Measurements from ENCODE around the gene NEURL2.

The NEURL2 gene

GRCh38 chr20:45918182-45918737 is 27.3 kb upstream of the NEURL2 start:
- DNase-seq (ENCODE audit: insufficient read length) = no peak
- TF ChIP-seq TAF1 (IDR thresholded peaks at IDR 0.05; ENCODE audit: borderline replicate concordance, low read depth, low read length) = no peak
- TF ChIP-seq POLR2AphosphoS5 (IDR thresholded peaks at IDR 0.05; ENCODE audit: low read depth, low read length) = no peak
- no peak for TF ChIP-seq POLR2A (IDR thresholded peaks at IDR 0.05; ENCODE audit: low read depth, low read length)

GRCh38 chr20:45917790-45918141 is 26.8 kb upstream of the NEURL2 start:
- TF ChIP-seq TAF1 (IDR thresholded peaks at IDR 0.05; ENCODE audit: borderline replicate concordance, low read depth, low read length) (no peak), POLR2AphosphoS5 (IDR thresholded peaks at IDR 0.05; ENCODE audit: low read depth, low read length) (no peak), POLR2A (IDR thresholded peaks at IDR 0.05; ENCODE audit: low read depth, low read length) (no peak)
- FAIRE-seq = no peak
- DNase-seq (ENCODE audit: insufficient read length) = no peak

More at GRCh38 chr20:45918182-45918737, 27.3 kb upstream of the NEURL2 start:
- no peak for FAIRE-seq

GRCh38 chr20:45913116-45913515 is 22.1 kb upstream of the NEURL2 start:
- no peak for TF ChIP-seq POLR2AphosphoS5 (IDR thresholded peaks at IDR 0.05; ENCODE audit: low read depth, low read length)
- TF ChIP-seq POLR2A (IDR thresholded peaks at IDR 0.05; ENCODE audit: low read depth, low read length) = no peak
- no peak for TF ChIP-seq TAF1 (IDR thresholded peaks at IDR 0.05; ENCODE audit: borderline replicate concordance, low read depth, low read length)
- FAIRE-seq (no peak), DNase-seq (ENCODE audit: insufficient read length) (no peak)

GRCh38 chr20:45912344-45912682 is 21.3 kb upstream of the NEURL2 start:
- no peak for FAIRE-seq
- no peak for TF ChIP-seq TAF1 (IDR thresholded peaks at IDR 0.05; ENCODE audit: borderline replicate concordance, low read depth, low read length)
- no peak for TF ChIP-seq POLR2A (IDR thresholded peaks at IDR 0.05; ENCODE audit: low read depth, low read length)
- no peak for TF ChIP-seq POLR2AphosphoS5 (IDR thresholded peaks at IDR 0.05; ENCODE audit: low read depth, low read length)

GRCh38 chr20:45911486-45912343 is 20.7 kb upstream of the NEURL2 start, which contains the start of gene PLTP:
TSS of gene PLTP (minus strand) at chr20:45912155. CDS start at chr20:45911452, 703 bp downstream.
- DNase-seq (ENCODE audit: insufficient read length) (no peak), FAIRE-seq (no peak)
- TF ChIP-seq POLR2A (IDR thresholded peaks at IDR 0.05; ENCODE audit: low read depth, low read length) = no peak
- no peak for TF ChIP-seq TAF1 (IDR thresholded peaks at IDR 0.05; ENCODE audit: borderline replicate concordance, low read depth, low read length)
- TF ChIP-seq POLR2AphosphoS5 (IDR thresholded peaks at IDR 0.05; ENCODE audit: low read depth, low read length) = no peak

More at GRCh38 chr20:45912344-45912682, 21.3 kb upstream of the NEURL2 start:
- DNase-seq (ENCODE audit: insufficient read length) = no peak

- DNase-seq (ENCODE audit: insufficient read length) = peak; percentile 95
- FAIRE-seq = peak; percentile 89
- TF ChIP-seq POLR2AphosphoS5 (IDR thresholded peaks at IDR 0.05; ENCODE audit: low read depth, low read length) (peak; percentile 61), TAF1 (IDR thresholded peaks at IDR 0.05; ENCODE audit: borderline replicate concordance, low read depth, low read length) (peak; percentile 73; the same call in 1 of the 2 replicates), POLR2A (IDR thresholded peaks at IDR 0.05; ENCODE audit: low read depth, low read length) (peak; percentile 55; the same call in 1 of the 2 replicates)
Observed at GRCh38 chr20:45910670-45911485, 19.9 kb upstream of the NEURL2 start.

- DNase-seq (ENCODE audit: insufficient read length) (no peak), FAIRE-seq (no peak)
- TF ChIP-seq POLR2A (IDR thresholded peaks at IDR 0.05; ENCODE audit: low read depth, low read length) (no peak), TAF1 (IDR thresholded peaks at IDR 0.05; ENCODE audit: borderline replicate concordance, low read depth, low read length) (no peak)
Observed at GRCh38 chr20:45909817-45910669, 19.0 kb upstream of the NEURL2 start.

- TF ChIP-seq TAF1 (IDR thresholded peaks at IDR 0.05; ENCODE audit: borderline replicate concordance, low read depth, low read length) = no peak
- TF ChIP-seq POLR2A (IDR thresholded peaks at IDR 0.05; ENCODE audit: low read depth, low read length) = no peak
- no peak for TF ChIP-seq POLR2AphosphoS5 (IDR thresholded peaks at IDR 0.05; ENCODE audit: low read depth, low read length)
- DNase-seq (ENCODE audit: insufficient read length) = no peak
- FAIRE-seq = no peak
Observed at GRCh38 chr20:45909336-45909808, 18.4 kb upstream of the NEURL2 start.

- no peak for DNase-seq (ENCODE audit: insufficient read length)
- TF ChIP-seq TAF1 (IDR thresholded peaks at IDR 0.05; ENCODE audit: borderline replicate concordance, low read depth, low read length) (no peak), POLR2AphosphoS5 (IDR thresholded peaks at IDR 0.05; ENCODE audit: low read depth, low read length) (no peak), POLR2A (IDR thresholded peaks at IDR 0.05; ENCODE audit: low read depth, low read length) (no peak)
- no peak for FAIRE-seq
Observed at GRCh38 chr20:45908084-45908483, 17.1 kb upstream of the NEURL2 start.

- DNase-seq (ENCODE audit: insufficient read length) = no peak
- TF ChIP-seq TAF1 (IDR thresholded peaks at IDR 0.05; ENCODE audit: borderline replicate concordance, low read depth, low read length) = no peak
- no peak for TF ChIP-seq POLR2AphosphoS5 (IDR thresholded peaks at IDR 0.05; ENCODE audit: low read depth, low read length)
- no peak for TF ChIP-seq POLR2A (IDR thresholded peaks at IDR 0.05; ENCODE audit: low read depth, low read length)
- no peak for FAIRE-seq
Observed at GRCh38 chr20:45907219-45907948, 16.4 kb upstream of the NEURL2 start.

Data from GM12892 (cell line).